ENCODE data around the gene CTNNA1. TPM values are rescaled to one million over a fixed set of nuclear protein-coding genes. Genes with fewer than 3 reads are reported as not detected.

The CTNNA1 gene
- total RNA-seq, 1 donor from 2014 or later: 359 TPM

GRCh38 chr5:138901716-138902115 is 148.5 kb downstream of the CTNNA1 start:
- H3K4me1 ChIP-seq (ENCODE audit: insufficient read depth, low read length): peaks cover 52% of the 10 kb centered on the region
- peaks cover 37% of the 10 kb centered on the region for H3K79me2 ChIP-seq (ENCODE audit: insufficient read depth, low read length)
- DNase-seq (ENCODE audit: low read depth) (no peak), FAIRE-seq (no peak)
- H3K9me3 ChIP-seq (ENCODE audit: insufficient read depth, low read depth, low read length): no peaks in the 10 kb centered on the region
- Mint-ChIP-seq H3K4me3 (ENCODE audit: unreplicated experiment) (no peak overlapping the region), H3K4me1 (ENCODE audit: low read depth, unreplicated experiment) (peaks cover 70% of the 10 kb centered on the region), H3K27me3 (ENCODE audit: low read depth, unreplicated experiment) (no peaks in the 10 kb centered on the region), H3K27ac (ENCODE audit: unreplicated experiment) (peak overlapping the region; percentile 82), H3K9me3 (ENCODE audit: unreplicated experiment) (no peaks in the 10 kb centered on the region), H3K36me3 (ENCODE audit: low read depth, unreplicated experiment) (peaks cover 26% of the 10 kb centered on the region)
- H3K27me3 ChIP-seq (ENCODE audit: insufficient read depth, low read length): no peaks in the 10 kb centered on the region
- H4K20me1 ChIP-seq (ENCODE audit: insufficient read depth, low read length): peaks cover 13% of the 10 kb centered on the region
- no peak overlapping the region for H3K4me2 ChIP-seq (ENCODE audit: low read length)
- no peak overlapping the region for H3K9ac ChIP-seq (ENCODE audit: low read length)
- H3K27ac ChIP-seq (ENCODE audit: low read depth, low read length): no peak overlapping the region
- TF ChIP-seq CTCF (IDR thresholded peaks at IDR 0.05; ENCODE audit: insufficient read depth, low read depth, low read length): no peak
- TF ChIP-seq EZH2 (IDR thresholded peaks at IDR 0.05; ENCODE audit: insufficient read depth, low read length): no peak
- no peak overlapping the region for H2AFZ ChIP-seq (ENCODE audit: low read depth, low read length)
- no peak overlapping the region for H3K4me3 ChIP-seq (ENCODE audit: insufficient read depth, low read depth, low read length)
- H3K36me3 ChIP-seq (ENCODE audit: insufficient read depth, low read length): peaks cover 22% of the 10 kb centered on the region

GRCh38 chr5:138903130-138903775 is 150.0 kb downstream of the CTNNA1 start:
- H3K9me3 Mint-ChIP-seq (ENCODE audit: unreplicated experiment): no peaks in the 10 kb centered on the region
- no peaks in the 10 kb centered on the region for H3K27me3 Mint-ChIP-seq (ENCODE audit: low read depth, unreplicated experiment)
- no peak overlapping the region for H3K4me3 Mint-ChIP-seq (ENCODE audit: unreplicated experiment)
- Histone ChIP-seq H2AFZ (ENCODE audit: low read depth, low read length) (no peak overlapping the region), H3K9me3 (ENCODE audit: insufficient read depth, low read depth, low read length) (no peaks in the 10 kb centered on the region), H3K27ac (ENCODE audit: low read depth, low read length) (peak overlapping the region; percentile 77), H3K79me2 (ENCODE audit: insufficient read depth, low read length) (peaks cover 30% of the 10 kb centered on the region), H3K4me2 (ENCODE audit: low read length) (peak overlapping the region; percentile 68), H3K36me3 (ENCODE audit: insufficient read depth, low read length) (peaks cover 22% of the 10 kb centered on the region), H3K9ac (ENCODE audit: low read length) (peak overlapping the region; percentile 50), H4K20me1 (ENCODE audit: insufficient read depth, low read length) (peaks cover 9% of the 10 kb centered on the region), H3K27me3 (ENCODE audit: insufficient read depth, low read length) (no peaks in the 10 kb centered on the region), H3K4me3 (ENCODE audit: insufficient read depth, low read depth, low read length) (no peak overlapping the region), H3K4me1 (ENCODE audit: insufficient read depth, low read length) (peaks cover 52% of the 10 kb centered on the region)
- peaks cover 29% of the 10 kb centered on the region for H3K36me3 Mint-ChIP-seq (ENCODE audit: low read depth, unreplicated experiment)
- TF ChIP-seq EZH2 (IDR thresholded peaks at IDR 0.05; ENCODE audit: insufficient read depth, low read length) (no peak), CTCF (IDR thresholded peaks at IDR 0.05; ENCODE audit: insufficient read depth, low read depth, low read length) (no peak)
- peaks cover 72% of the 10 kb centered on the region for H3K4me1 Mint-ChIP-seq (ENCODE audit: low read depth, unreplicated experiment)
- peak overlapping the region; percentile 82 for H3K27ac Mint-ChIP-seq (ENCODE audit: unreplicated experiment)
- DNase-seq (ENCODE audit: low read depth): peak; percentile 86
- FAIRE-seq: no peak

- Mint-ChIP-seq H3K27ac (ENCODE audit: unreplicated experiment) (peak overlapping the region; percentile 70), H3K9me3 (ENCODE audit: unreplicated experiment) (no peaks in the 10 kb centered on the region), H3K4me1 (ENCODE audit: low read depth, unreplicated experiment) (peaks cover 62% of the 10 kb centered on the region), H3K36me3 (ENCODE audit: low read depth, unreplicated experiment) (peaks cover 25% of the 10 kb centered on the region), H3K27me3 (ENCODE audit: low read depth, unreplicated experiment) (no peaks in the 10 kb centered on the region), H3K4me3 (ENCODE audit: unreplicated experiment) (no peak overlapping the region)
- FAIRE-seq (peak; percentile 26), DNase-seq (ENCODE audit: low read depth) (peak; percentile 80)
- Histone ChIP-seq H4K20me1 (ENCODE audit: insufficient read depth, low read length) (peaks cover 19% of the 10 kb centered on the region), H3K9me3 (ENCODE audit: insufficient read depth, low read depth, low read length) (no peaks in the 10 kb centered on the region), H2AFZ (ENCODE audit: low read depth, low read length) (no peak overlapping the region), H3K27me3 (ENCODE audit: insufficient read depth, low read length) (no peaks in the 10 kb centered on the region), H3K4me1 (ENCODE audit: insufficient read depth, low read length) (peaks cover 40% of the 10 kb centered on the region), H3K4me3 (ENCODE audit: insufficient read depth, low read depth, low read length) (no peak overlapping the region), H3K9ac (ENCODE audit: low read length) (peak overlapping the region; percentile 16), H3K27ac (ENCODE audit: low read depth, low read length) (peak overlapping the region; percentile 50), H3K36me3 (ENCODE audit: insufficient read depth, low read length) (peaks cover 24% of the 10 kb centered on the region), H3K79me2 (ENCODE audit: insufficient read depth, low read length) (peaks cover 30% of the 10 kb centered on the region), H3K4me2 (ENCODE audit: low read length) (peak overlapping the region; percentile 35)
- TF ChIP-seq CTCF (IDR thresholded peaks at IDR 0.05; ENCODE audit: insufficient read depth, low read depth, low read length): no peak
- no peak for TF ChIP-seq EZH2 (IDR thresholded peaks at IDR 0.05; ENCODE audit: insufficient read depth, low read length)
Observed at GRCh38 chr5:138905541-138905940, 152.3 kb downstream of the CTNNA1 start.

Measured in astrocyte (in vitro differentiated cells and primary cell).